Activated CD4-positive, alpha-beta T cell treated with anti-CD3 and anti-CD28 coated beads, Interleukin-2, amount 50 U/mL, for 16 hours (primary cell): ENCODE measurements around the gene ABHD10.
"Not testable (repeated sequence)": the region's sequence is repeated elsewhere in the genome, so short reads cannot be mapped to it uniquely, and the experiment has no call there.

Experiments
- DNase-seq: peaks from one replicate; pipeline ENCODE4 v3.0.0-alpha.2; 2020

Gene ABHD10

GRCh38 chr3:112035241-112035640 lies 56.4 kb downstream of the ABHD10 start:
- no peak for DNase-seq

DNA sequence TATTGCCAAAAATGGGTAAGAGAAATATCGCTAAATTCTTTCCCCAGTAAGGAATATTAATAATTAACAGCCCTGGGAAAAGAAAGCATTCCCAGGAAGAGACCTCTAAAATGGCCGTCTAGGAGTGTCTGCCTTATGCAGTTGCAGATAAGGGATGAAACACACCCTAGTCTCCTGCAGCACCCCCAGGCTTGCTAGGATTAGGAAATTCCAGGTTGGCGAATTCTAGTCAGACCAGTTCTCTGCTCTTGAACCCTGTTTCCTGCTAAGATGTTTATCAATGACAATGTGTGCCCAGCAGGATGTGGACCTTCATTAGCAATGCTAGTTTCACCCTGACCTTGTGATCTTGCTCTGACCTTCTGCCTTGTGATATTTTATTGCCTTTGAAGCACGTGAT lies 58.4 kb downstream of the ABHD10 start:
- not testable (repeated sequence) for DNase-seq

- DNase-seq, result no peak
Measured at GRCh38 chr3:112038863-112039262, 60.0 kb downstream of the ABHD10 start.

GRCh38 chr3:112041321-112041720 lies 62.5 kb downstream of the ABHD10 start:
- no peak for DNase-seq

- no peak for DNase-seq
Measured at GRCh38 chr3:112042842-112043280, 64.0 kb downstream of the ABHD10 start.
